ENCODE data around the gene LRCH4.

LRCH4 gene

GRCh38 chr7:100604976-100605911, 19.3 kb upstream of the LRCH4 start:
- no peak for DNase-seq

GRCh38 chr7:100604028-100604975, 18.4 kb upstream of the LRCH4 start:
- DNase-seq: no peak

DNA sequence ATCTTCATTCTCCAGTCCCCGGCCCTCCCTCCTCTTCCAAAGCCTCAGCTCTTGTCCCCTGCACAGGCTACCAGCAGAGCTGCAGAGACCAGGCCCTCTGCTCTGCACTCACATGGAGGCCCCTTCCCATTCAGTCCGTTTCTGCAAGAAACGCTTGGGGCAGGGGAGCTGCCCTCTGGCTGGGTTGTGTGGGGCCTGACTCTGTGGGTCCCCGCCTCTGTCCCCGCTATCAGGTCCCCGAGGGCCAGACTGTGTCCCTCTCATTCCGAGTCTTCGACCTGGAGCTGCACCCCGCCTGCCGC, 17.7 kb upstream of the LRCH4 start:
- no peak for DNase-seq

DNA sequence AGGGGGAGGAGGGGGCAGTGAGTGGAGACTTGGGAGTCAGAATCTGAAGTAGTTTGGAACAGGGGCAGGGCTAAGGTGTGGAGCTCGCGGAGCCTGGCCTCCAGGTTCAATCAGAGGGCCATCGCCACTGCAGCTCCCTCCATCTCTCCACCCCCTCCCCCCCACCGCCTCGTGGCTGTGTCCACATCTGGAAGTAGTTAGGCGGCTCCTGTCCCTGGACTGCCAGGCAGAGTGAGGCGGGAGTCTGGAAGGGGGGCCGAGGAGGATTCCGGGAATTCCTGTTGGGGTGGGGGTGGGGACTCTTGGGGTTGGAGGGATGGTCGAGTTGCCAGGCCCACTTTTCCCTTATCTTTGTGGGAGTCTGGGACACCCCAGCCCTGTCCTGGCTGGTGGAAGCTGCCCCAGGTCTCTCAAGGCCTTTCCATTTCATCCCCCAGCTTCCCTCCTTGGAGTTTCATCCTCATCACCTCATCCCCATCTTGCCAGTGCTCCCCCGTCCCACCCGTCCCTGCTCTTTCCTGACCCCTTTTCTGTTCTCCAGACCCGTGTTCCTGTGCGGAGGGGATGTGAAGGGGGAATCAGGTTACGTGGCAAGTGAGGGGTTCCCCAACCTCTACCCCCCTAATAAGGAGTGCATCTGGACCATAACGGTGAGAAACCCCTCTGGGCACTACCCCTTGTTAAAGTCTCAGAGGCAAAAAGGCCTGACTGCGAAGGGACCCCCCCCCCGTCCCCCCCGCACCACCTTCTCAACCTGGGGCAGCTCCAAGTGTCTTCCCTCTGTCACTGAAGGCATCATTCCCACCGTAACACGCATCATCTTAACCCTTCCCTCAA, 17.2 kb upstream of the LRCH4 start:
- no peak for DNase-seq

DNA sequence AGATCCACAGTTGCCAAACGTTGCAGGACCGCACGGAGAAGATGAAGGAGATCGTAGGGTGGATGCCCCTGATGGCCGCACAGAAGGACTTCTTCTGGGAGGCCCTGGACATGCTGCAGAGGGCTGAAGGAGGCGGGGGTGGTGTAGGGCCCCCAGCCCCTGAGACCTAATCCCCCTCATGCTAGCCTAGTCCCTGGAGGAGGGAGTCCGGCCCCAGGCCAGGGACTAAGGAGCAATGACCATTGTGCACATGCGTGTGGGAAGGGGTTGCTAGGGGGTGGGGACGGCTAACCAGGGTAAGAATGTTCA, 14.8 kb upstream of the LRCH4 start:
- no peak for DNase-seq

GRCh38 chr7:100599911-100600729, 14.2 kb upstream of the LRCH4 start:
- DNase-seq: no peak

- no peak for DNase-seq
Observed at GRCh38 chr7:100598425-100598824, 12.5 kb upstream of the LRCH4 start.

DNA sequence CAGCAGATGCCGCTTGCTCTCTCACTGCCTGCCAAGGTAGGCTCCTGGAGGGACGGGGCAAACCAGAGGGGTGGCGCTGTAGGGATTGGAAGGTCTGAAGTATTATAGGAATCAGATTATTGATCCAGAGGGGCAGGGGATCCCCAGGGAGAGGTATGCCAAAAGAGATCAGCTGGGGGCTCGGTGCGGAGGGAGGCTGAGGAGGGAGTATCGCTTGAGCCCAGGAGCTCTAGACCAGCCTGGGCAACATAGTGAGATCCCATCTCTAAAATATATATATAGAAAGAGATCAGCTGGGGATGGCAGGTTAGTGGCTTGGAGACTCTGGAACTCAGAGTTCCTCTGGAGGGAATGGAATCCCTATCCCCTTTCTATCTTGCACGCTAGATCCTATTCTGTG, 9.3 kb upstream of the LRCH4 start:
- DNase-seq: no peak

DNA sequence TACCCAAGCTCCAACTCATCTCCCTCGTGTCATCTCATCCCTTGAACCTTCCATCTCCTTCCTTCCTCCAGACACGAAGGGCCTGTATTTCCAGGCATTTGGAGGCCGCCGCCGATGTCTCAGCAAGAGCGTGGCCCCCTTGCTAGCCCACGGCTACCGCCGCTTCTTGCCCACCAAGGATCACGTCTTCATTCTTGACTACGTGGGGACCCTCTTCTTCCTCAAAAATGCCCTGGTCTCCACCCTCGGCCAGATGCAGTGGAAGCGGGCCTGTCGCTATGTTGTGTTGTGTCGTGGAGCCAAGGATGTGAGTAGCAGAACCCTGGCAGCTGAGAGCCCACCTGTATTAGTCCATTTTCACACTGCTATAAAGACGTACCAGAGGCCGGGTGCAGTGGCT, 5.7 kb upstream of the LRCH4 start:
- DNase-seq: no peak

DNA sequence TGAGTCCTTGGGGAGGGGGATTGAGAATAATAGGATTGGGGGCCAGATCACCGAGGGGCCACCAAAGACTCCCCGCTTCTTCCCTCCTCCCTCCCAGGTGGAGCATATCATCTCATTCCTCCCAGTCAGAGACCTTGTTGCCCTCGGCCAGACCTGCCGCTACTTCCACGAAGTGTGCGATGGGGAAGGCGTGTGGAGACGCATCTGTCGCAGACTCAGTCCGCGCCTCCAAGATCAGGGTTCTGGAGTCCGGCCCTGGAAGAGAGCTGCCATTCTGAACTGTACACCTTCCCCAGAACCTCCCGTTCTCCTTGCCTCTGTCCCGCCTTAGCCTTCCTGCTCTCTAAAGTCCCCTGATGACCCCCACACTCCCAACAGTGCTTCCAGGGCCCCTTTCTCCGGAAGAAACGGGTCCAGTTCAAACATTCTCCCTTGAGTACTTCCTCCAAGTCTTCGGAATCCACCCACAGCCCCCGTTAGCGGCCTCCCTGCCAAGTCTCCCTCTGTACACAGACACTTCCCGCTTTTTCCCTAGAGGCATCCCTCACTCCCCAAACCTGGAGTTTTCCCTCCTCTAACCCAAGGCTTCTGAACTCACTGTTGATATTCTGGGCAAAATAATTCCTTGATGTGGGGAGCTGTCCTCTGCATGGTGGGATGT, 4.3 kb upstream of the LRCH4 start:
- DNase-seq: no peak

DNA sequence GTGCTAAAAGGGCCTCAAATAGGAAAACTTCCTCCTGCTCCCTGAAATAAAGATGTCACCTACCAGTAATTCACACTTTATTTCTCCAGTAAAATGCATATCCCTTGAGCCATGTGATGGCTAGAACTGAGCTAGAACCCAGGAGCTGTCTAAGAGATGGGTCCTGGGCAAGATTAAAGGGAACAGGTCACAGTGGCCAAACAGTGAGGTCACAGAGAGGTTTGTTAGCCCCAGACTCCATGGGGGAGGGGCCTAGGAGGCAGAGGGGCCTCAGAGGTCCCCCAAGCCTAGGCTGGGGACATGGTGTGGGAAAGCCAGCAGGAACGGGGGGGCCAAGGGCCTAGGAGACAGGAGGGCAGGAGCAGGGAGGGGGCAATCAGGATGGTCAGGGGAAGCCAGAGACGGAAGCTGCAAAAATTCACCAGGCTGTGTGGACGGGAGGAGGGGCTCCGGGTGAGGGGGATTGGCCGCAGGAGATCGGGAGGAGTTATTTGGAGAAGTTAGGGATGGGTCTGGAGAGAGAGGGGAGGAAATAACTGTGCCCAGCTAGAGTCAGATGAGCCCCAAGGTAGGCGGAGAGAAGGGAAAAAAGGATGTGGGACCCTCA, 3.5 kb upstream of the LRCH4 start:
- DNase-seq: no peak

DNA sequence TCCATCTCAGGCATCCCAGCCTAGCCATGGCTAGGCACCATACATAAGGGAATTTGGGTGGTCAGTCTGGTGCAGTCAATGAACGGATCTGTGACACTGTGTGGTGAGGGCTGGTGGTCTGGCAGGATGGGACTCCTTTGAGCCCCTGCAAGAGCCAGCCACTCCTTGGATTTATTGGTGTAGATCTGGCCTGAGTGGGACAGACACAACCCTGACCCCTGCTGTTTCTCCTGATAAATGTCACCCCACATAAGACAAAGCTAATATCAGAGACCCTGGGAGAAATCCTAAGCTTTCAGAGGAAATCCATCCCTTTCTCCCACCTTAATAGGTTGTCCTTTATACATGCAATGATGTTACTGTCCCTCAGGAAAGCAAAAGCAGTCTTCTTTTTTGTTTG, 2.5 kb upstream of the LRCH4 start:
- no peak for DNase-seq

DNA sequence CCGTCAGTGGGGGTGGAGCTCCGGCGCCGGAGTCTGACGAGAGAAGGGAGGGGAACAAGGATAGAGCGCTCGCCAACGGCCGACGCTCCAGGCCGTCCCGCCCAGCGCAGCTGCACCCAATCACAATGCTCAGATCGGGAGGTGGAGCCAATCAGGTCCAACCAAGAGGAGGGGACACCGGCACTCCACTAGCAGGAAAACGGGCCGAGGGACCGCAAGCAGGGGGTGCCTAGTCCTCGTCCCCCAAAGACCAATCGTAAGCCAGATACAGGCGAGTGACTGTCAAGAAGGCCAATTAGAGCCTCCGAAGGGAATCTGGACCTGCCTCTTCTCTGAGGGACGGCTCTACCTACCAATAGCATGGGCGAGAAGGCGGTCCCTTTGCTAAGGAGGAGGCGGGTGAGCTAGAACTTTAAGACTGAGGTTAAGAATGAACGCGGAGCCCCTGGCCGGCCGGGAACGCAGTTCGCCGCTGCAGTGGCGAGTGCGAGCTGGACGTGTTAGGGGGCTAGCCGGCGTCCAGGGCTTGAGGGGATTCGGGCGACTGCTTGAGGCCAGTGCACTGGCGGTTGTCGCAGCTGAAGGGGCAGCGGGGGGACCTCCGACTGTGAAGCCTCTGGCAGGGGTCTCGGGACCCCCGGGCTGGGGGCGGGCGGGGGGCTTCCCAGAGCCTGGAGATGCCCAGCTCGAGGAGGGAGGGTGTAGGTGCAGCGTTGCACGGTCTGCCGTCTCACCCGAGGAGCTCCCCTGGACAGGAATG, 517 bp upstream of the LRCH4 start, which contains the start of gene FBXO24:
Gene FBXO24, plus strand, starts transcription at position 63 of the 760 bp plus-strand sequence. Its CDS starts 298 bp downstream, at position 361.
- peak; percentile 100 for DNase-seq

- DNase-seq: peak; percentile 32
Observed at GRCh38 chr7:100584683-100585510, 1.0 kb downstream of the LRCH4 start.

DNA sequence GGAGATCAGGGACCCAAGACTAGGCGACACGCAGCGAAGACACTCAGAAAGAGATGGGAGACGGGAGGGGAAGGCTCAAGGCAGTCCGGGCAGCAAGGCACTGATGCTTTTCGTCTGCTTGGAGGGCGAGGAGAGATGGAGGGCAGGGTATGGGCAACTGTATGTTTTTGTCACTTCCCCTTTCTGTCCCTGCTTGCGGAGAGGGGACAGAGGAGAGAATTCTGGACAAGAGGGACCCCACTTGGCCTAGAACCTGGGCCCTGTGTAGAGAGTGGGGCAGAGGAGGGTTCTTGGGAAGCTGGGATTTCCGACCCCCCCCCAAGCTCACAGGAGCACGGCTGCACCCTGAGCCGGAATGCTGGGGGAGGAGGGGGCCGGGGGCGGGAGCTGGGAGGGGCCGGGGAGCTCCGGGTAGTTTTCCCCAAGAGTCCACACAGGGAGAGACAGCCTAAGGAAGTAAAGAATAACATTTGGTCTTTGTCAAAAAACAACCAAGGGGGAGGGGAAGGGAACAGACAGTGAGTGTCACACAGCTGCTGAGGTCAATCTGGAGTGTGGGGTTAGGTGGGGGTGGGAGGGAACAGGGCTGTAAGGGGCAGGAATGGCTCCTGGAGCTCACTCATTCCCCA, 1.8 kb downstream of the LRCH4 start:
- DNase-seq: no peak

GRCh38 chr7:100583132-100584053, 2.5 kb downstream of the LRCH4 start:
- DNase-seq: no peak

GRCh38 chr7:100582650-100583049, 3.3 kb downstream of the LRCH4 start:
- no peak for DNase-seq

Data from kidney glomerular epithelial cell (primary cell).